Neural crest cell (in vitro differentiated cells): ENCODE results near the gene CENPC. TPM values are rescaled to one million over a fixed set of nuclear protein-coding genes. Genes with fewer than 3 reads are reported as not detected.

Source experiments
- DNase-seq: peaks from one replicate; pipeline ENCODE4 v3.0.0; 2021; ENCODE audit warnings: low read depth, mixed read lengths, low spot score
- H3K27ac Mint-ChIP-seq: one replicate; pipeline ENCODE4 v1.8.0; 2021; ENCODE audit warnings: mild to moderate bottlenecking, mixed read lengths; ENCODE audit not compliant: unreplicated experiment
- H3K27me3 Mint-ChIP-seq: 2 replicates; pipeline ENCODE4 v1.8.0; 2021; ENCODE audit warnings: low read depth, mild to moderate bottlenecking, mixed read lengths
- H3K36me3 Mint-ChIP-seq: 2 replicates; pipeline ENCODE4 v1.8.0; 2021; ENCODE audit warnings: low read depth, mild to moderate bottlenecking, mixed read lengths
- H3K4me1 Mint-ChIP-seq: 2 replicates; pipeline ENCODE4 v1.8.0; 2021; ENCODE audit warnings: mixed read lengths
- H3K4me3 Mint-ChIP-seq: one replicate; pipeline ENCODE4 v1.8.0; 2021; ENCODE audit warnings: mild to moderate bottlenecking, mixed read lengths
- H3K9me3 Mint-ChIP-seq: 2 replicates; pipeline ENCODE4 v1.8.0; 2021; ENCODE audit warnings: mixed read lengths
- long read RNA-seq: library from polyadenylated mRNA; unstranded; transcript quantifications from one replicate; pipeline ENCODE4 v2.0.0, GENCODE V29; 2020
- total RNA-seq: library from RNA; stranded (reverse); gene quantifications from 2 replicates; pipeline ENCODE4 v1.2.1, GENCODE V29; 2021
- TF ChIP-seq, protein P1 (sequence below): fragments of 200-600 bp; sonication (generic); conservative IDR thresholded peaks from 2 replicates; pipeline ENCODE4 v1.5.0; 2021; ENCODE audit warnings: antibody characterized with exemption, mild to moderate bottlenecking

Gene CENPC, protein sequence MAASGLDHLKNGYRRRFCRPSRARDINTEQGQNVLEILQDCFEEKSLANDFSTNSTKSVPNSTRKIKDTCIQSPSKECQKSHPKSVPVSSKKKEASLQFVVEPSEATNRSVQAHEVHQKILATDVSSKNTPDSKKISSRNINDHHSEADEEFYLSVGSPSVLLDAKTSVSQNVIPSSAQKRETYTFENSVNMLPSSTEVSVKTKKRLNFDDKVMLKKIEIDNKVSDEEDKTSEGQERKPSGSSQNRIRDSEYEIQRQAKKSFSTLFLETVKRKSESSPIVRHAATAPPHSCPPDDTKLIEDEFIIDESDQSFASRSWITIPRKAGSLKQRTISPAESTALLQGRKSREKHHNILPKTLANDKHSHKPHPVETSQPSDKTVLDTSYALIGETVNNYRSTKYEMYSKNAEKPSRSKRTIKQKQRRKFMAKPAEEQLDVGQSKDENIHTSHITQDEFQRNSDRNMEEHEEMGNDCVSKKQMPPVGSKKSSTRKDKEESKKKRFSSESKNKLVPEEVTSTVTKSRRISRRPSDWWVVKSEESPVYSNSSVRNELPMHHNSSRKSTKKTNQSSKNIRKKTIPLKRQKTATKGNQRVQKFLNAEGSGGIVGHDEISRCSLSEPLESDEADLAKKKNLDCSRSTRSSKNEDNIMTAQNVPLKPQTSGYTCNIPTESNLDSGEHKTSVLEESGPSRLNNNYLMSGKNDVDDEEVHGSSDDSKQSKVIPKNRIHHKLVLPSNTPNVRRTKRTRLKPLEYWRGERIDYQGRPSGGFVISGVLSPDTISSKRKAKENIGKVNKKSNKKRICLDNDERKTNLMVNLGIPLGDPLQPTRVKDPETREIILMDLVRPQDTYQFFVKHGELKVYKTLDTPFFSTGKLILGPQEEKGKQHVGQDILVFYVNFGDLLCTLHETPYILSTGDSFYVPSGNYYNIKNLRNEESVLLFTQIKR
- total RNA-seq, result 25.9 and 28.7 TPM in 2 replicates
- long read RNA-seq, full-length matches to known transcripts, result 2 of 36 reads
- long read RNA-seq, partial matches to known transcripts, result 27 of 36 reads
- long read RNA-seq, other reads (novel, unspliced or antisense), result 7 of 36 reads

- peak; percentile 89 for DNase-seq
- H3K36me3 Mint-ChIP-seq, result no peaks in the 10 kb centered on the region
- TF ChIP-seq, protein P1, sequence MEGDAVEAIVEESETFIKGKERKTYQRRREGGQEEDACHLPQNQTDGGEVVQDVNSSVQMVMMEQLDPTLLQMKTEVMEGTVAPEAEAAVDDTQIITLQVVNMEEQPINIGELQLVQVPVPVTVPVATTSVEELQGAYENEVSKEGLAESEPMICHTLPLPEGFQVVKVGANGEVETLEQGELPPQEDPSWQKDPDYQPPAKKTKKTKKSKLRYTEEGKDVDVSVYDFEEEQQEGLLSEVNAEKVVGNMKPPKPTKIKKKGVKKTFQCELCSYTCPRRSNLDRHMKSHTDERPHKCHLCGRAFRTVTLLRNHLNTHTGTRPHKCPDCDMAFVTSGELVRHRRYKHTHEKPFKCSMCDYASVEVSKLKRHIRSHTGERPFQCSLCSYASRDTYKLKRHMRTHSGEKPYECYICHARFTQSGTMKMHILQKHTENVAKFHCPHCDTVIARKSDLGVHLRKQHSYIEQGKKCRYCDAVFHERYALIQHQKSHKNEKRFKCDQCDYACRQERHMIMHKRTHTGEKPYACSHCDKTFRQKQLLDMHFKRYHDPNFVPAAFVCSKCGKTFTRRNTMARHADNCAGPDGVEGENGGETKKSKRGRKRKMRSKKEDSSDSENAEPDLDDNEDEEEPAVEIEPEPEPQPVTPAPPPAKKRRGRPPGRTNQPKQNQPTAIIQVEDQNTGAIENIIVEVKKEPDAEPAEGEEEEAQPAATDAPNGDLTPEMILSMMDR, result no peak
- no peaks in the 10 kb centered on the region for H3K27me3 Mint-ChIP-seq
- H3K4me1 Mint-ChIP-seq, result peaks cover 34% of the 10 kb centered on the region
- H3K9me3 Mint-ChIP-seq, result no peaks in the 10 kb centered on the region
- H3K4me3 Mint-ChIP-seq, result peak within 1 kb of the TSS; percentile 97
- peak within 1 kb of the TSS; percentile 98 for H3K27ac Mint-ChIP-seq
These were observed at the start of gene CENPC for GRCh38 chr4:67545199-67546003. Gene CENPC (minus strand): TSS chr4:67545503. CDS start chr4:67545355, 148 bp downstream.

DNA sequence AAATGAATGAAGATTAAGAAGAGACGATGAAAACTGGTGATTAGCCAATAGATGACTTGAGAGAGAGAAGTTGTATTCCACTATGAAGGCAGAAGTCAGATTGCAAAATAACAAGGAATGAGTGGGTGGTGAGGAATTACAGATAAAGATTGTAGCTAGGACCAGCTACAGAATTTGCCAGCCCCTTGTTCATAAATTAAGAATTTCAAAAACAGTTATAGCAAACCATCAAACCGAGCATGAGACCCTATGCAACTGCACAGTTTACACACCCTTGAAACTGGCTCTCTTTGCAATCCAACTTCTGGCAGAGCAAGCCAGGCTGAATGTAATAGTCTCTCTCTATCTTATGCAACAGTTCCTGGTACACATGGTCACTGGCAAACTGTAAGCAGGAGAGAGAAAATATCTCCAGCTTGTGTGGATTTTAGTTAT, 48.5 kb upstream of the CENPC start:
- Mint-ChIP-seq H3K36me3 (peaks cover 6% of the 10 kb centered on the region), H3K9me3 (peaks cover 15% of the 10 kb centered on the region), H3K4me3 (no peak overlapping the region), H3K27ac (no peak overlapping the region), H3K27me3 (no peaks in the 10 kb centered on the region), H3K4me1 (no peaks in the 10 kb centered on the region)
- TF ChIP-seq, protein P1, result no peak
- DNase-seq, result no peak

GRCh38 chr4:67587156-67587555, 41.9 kb upstream of the CENPC start:
- no peak for DNase-seq
- H3K4me3 Mint-ChIP-seq, result no peak overlapping the region

GRCh38 chr4:67584496-67584895, 39.2 kb upstream of the CENPC start:
- Mint-ChIP-seq H3K27me3 (no peaks in the 10 kb centered on the region), H3K36me3 (no peaks in the 10 kb centered on the region), H3K4me1 (peaks cover 18% of the 10 kb centered on the region), H3K4me3 (peak overlapping the region; percentile 7), H3K27ac (no peak overlapping the region), H3K9me3 (peaks cover 3% of the 10 kb centered on the region)
- TF ChIP-seq, protein P1, result no peak
- DNase-seq, result no peak

More at GRCh38 chr4:67587156-67587555, 41.9 kb upstream of the CENPC start:
- no peaks in the 10 kb centered on the region for H3K27me3 Mint-ChIP-seq
- H3K36me3 Mint-ChIP-seq, result no peaks in the 10 kb centered on the region
- peaks cover 3% of the 10 kb centered on the region for H3K9me3 Mint-ChIP-seq
- peaks cover 15% of the 10 kb centered on the region for H3K4me1 Mint-ChIP-seq
- H3K27ac Mint-ChIP-seq, result no peak overlapping the region
- TF ChIP-seq, protein P1, result no peak
